Neural cell (in vitro differentiated cells): ENCODE measurements around the gene FNDC11. TPM values are rescaled to one million over a fixed set of nuclear protein-coding genes. Genes with fewer than 3 reads are reported as not detected.

Experiments
- H2AFZ ChIP-seq: fragments of 200-600, 300-800 bp; sonication (generic), shearing (Covaris generic); 2 replicates; pipeline ENCODE4 v1.6.0; 2014; ENCODE audit warnings: low read depth, mild to moderate bottlenecking, antibody characterized with exemption, low read length, moderate library complexity
- H3F3A ChIP-seq: fragments of 200-600 bp; shearing (Covaris generic); 2 replicates; pipeline ENCODE4 v1.6.1; 2016; ENCODE audit warnings: mild to moderate bottlenecking, moderate library complexity, mixed read lengths, antibody characterized with exemption, low read length; ENCODE audit not compliant: insufficient read depth, poor library complexity, severe bottlenecking
- H3K27ac ChIP-seq: fragments of 200-600, 300-800 bp; sonication (generic), shearing (Covaris generic); 2 replicates; pipeline ENCODE4 v1.5.1; 2014; ENCODE audit warnings: mild to moderate bottlenecking, low read length, moderate library complexity
- H3K27me3 ChIP-seq: fragments of 300-800, 200-600 bp; sonication (generic), shearing (Covaris generic); 2 replicates; pipeline ENCODE4 v1.6.0; 2014; ENCODE audit warnings: mild to moderate bottlenecking, low read depth, low read length, moderate library complexity; ENCODE audit not compliant: insufficient read depth
- H3K36me3 ChIP-seq: fragments of 300-800, 200-600 bp; sonication (generic), shearing (Covaris generic); 2 replicates; pipeline ENCODE4 v1.5.1; 2014; ENCODE audit warnings: mild to moderate bottlenecking, antibody characterized with exemption, low read length, moderate library complexity; ENCODE audit not compliant: insufficient read depth
- H3K4me2 ChIP-seq: fragments of 300-800, 200-600 bp; sonication (generic), shearing (Covaris generic); 2 replicates; pipeline ENCODE4 v1.6.0; 2014; ENCODE audit warnings: mild to moderate bottlenecking, low read length
- H3K4me3 ChIP-seq: fragments of 300-800, 200-600 bp; sonication (generic), shearing (Covaris generic); 2 replicates; pipeline ENCODE4 v1.5.1; 2014; ENCODE audit warnings: mild to moderate bottlenecking, low read length, moderate library complexity
- H3K79me2 ChIP-seq: fragments of 200-600 bp; shearing (Covaris generic); replicated peaks from 2 replicates; pipeline ENCODE4 v1.6.0; 2014; ENCODE audit warnings: mild to moderate bottlenecking, low read length, moderate library complexity; ENCODE audit not compliant: insufficient read depth
- H3K9ac ChIP-seq: fragments of 300-800, 200-600 bp; sonication (generic), shearing (Covaris generic); 2 replicates; pipeline ENCODE4 v1.6.1; 2016; ENCODE audit warnings: mild to moderate bottlenecking, low read length, mixed read lengths
- H3K9me2 ChIP-seq: fragments of 200-600 bp; shearing (Covaris generic); 2 replicates; pipeline ENCODE4 v1.6.1; 2016; ENCODE audit warnings: mild to moderate bottlenecking, low read length, mixed read lengths; ENCODE audit not compliant: insufficient read depth
- H3K9me3 ChIP-seq: fragments of 200-600, 300-800 bp; sonication (generic), shearing (Covaris generic); 2 replicates; pipeline ENCODE4 v1.6.1; 2016; ENCODE audit warnings: mild to moderate bottlenecking, mixed run types, low read length, moderate library complexity, mixed read lengths
- H4K20me1 ChIP-seq: fragments of 200-600 bp; shearing (Covaris generic); 2 replicates; pipeline ENCODE4 v1.6.1; 2016; ENCODE audit warnings: mild to moderate bottlenecking, mixed run types; ENCODE audit not compliant: insufficient read depth
- CTCF ChIP-seq: fragments of 450-650 bp; IDR thresholded peaks from 2 replicates; pipeline ENCODE4 v1.5.1; 2014; ENCODE audit warnings: antibody characterized with exemption, mild to moderate bottlenecking, moderate library complexity; ENCODE audit not compliant: poor library complexity, severe bottlenecking
- EP300 ChIP-seq: fragments of 450-650 bp; conservative IDR thresholded peaks from 2 replicates; pipeline ENCODE4 v1.6.1; 2014; ENCODE audit warnings: antibody characterized with exemption, mild to moderate bottlenecking, moderate library complexity; ENCODE audit not compliant: poor library complexity, severe bottlenecking
- EZH2 ChIP-seq: fragments of 200-600, 300-800 bp; shearing (Covaris generic), sonication (generic); IDR thresholded peaks from 2 replicates; pipeline ENCODE4 v1.6.1; 2014; ENCODE audit warnings: antibody characterized with exemption, low read length, borderline replicate concordance, mild to moderate bottlenecking; ENCODE audit not compliant: insufficient read depth, poor library complexity, severe bottlenecking
- MXI1 ChIP-seq: fragments of 450-650 bp; conservative IDR thresholded peaks from 2 replicates; pipeline ENCODE4 v1.6.1; 2014; ENCODE audit warnings: antibody characterized with exemption, mild to moderate bottlenecking; ENCODE audit not compliant: poor library complexity, severe bottlenecking
- POLR2AphosphoS5 ChIP-seq: IDR thresholded peaks from 2 replicates; pipeline ENCODE4 v1.6.1; 2012
- RAD21 ChIP-seq: fragments of 450-650 bp; conservative IDR thresholded peaks from 2 replicates; pipeline ENCODE4 v1.6.1; 2014; ENCODE audit warnings: antibody characterized with exemption, mild to moderate bottlenecking, moderate library complexity
- REST ChIP-seq: IDR thresholded peaks from 2 replicates; pipeline ENCODE4 v1.6.1; 2012; ENCODE audit warnings: borderline replicate concordance
- SMC3 ChIP-seq: fragments of 450-650 bp; conservative IDR thresholded peaks from 2 replicates; pipeline ENCODE4 v1.6.1; 2014; ENCODE audit warnings: antibody characterized with exemption, mild to moderate bottlenecking, moderate library complexity; ENCODE audit not compliant: poor library complexity
- TAF1 ChIP-seq: IDR thresholded peaks from 2 replicates; pipeline ENCODE4 v1.6.1; 2012; ENCODE audit warnings: low read depth
- polyA plus RNA-seq: library from polyadenylated mRNA; depleted of rRNA; stranded (reverse); fragments of >200 nt; gene quantifications from 2 replicates; pipeline ENCODE4 v1.2.3, GENCODE V29; 2014

FNDC11 gene
- polyA plus RNA-seq, 1 donor from 2014 or later = 1.9 TPM

GRCh38 chr20:63546956-63547724 lies 6.8 kb upstream of the FNDC11 start:
- H3K9me3 ChIP-seq = no peaks in the 10 kb centered on the region
- H3K36me3 ChIP-seq = no peaks in the 10 kb centered on the region
- H3K4me3 ChIP-seq = no peak overlapping the region
- no peaks in the 10 kb centered on the region for H4K20me1 ChIP-seq
- H3K27ac ChIP-seq = no peak overlapping the region
- no peaks in the 10 kb centered on the region for H3K79me2 ChIP-seq
- no peaks in the 10 kb centered on the region for H3K27me3 ChIP-seq
- no peaks in the 10 kb centered on the region for H3F3A ChIP-seq
- H2AFZ ChIP-seq = no peak overlapping the region
- TF ChIP-seq CTCF = no peak
- TF ChIP-seq EP300 = no peak
- no peak for TF ChIP-seq EZH2
- no peak for TF ChIP-seq RAD21
- no peak for TF ChIP-seq SMC3
- TF ChIP-seq TAF1 = no peak
- no peak for TF ChIP-seq POLR2AphosphoS5
- TF ChIP-seq MXI1 = no peak
- no peak for TF ChIP-seq REST
- H3K9me2 ChIP-seq = no peaks in the 10 kb centered on the region
- H3K9ac ChIP-seq = no peak overlapping the region
- H3K4me2 ChIP-seq = no peak overlapping the region

GRCh38 chr20:63547725-63548480 lies 6.1 kb upstream of the FNDC11 start, which contains the start of gene SRMS:
Gene SRMS (minus strand): TSS chr20:63547749. CDS start chr20:63547463, 286 bp downstream.
- Histone ChIP-seq H3K27me3 (no peaks in the 10 kb centered on the region), H3K9ac (no peak within 1 kb of the TSS), H3F3A (no peaks in the 10 kb centered on the region), H3K4me3 (no peak within 1 kb of the TSS), H3K79me2 (no peaks in the 10 kb centered on the region), H2AFZ (no peak within 1 kb of the TSS), H4K20me1 (no peaks in the 10 kb centered on the region), H3K36me3 (no peaks in the 10 kb centered on the region), H3K9me2 (no peaks in the 10 kb centered on the region), H3K4me2 (no peak within 1 kb of the TSS), H3K27ac (no peak within 1 kb of the TSS), H3K9me3 (no peaks in the 10 kb centered on the region)
- no peak for TF ChIP-seq RAD21
- no peak for TF ChIP-seq CTCF
- no peak for TF ChIP-seq SMC3
- TF ChIP-seq EZH2 = no peak
